OCI-LY7 (cell line): ENCODE measurements around the gene FAM181A.

Source experiments
- CTCF ChIP-seq: fragments of 200-600 bp; sonication (generic); conservative IDR thresholded peaks from 2 replicates; pipeline ENCODE4 v1.5.1; 2014; ENCODE audit warnings: mild to moderate bottlenecking, antibody characterized with exemption, low read length, moderate library complexity, mixed read lengths
- EZH2phosphoT487 ChIP-seq: fragments of 200-600 bp; sonication (generic); IDR thresholded peaks from 2 replicates; pipeline ENCODE4 v1.6.1; 2018; ENCODE audit warnings: low read depth, borderline replicate concordance, mild to moderate bottlenecking, mixed run types, antibody characterized with exemption, low read length, moderate library complexity, mixed read lengths

- TF ChIP-seq CTCF, result no peak
- no peak for TF ChIP-seq EZH2phosphoT487
Observed at GRCh38 chr14:93935213-93935612, 8.1 kb downstream of the FAM181A start.
